HL-60/S4 treated with retinoic acid at 250 ng/mL for 4 days and 3 days (cell line): ENCODE results near the gene NOTCH4.
"Not testable (repeated sequence)": the region's sequence is repeated elsewhere in the genome, so short reads cannot be mapped to it uniquely, and the experiment has no call there.

Experiments used
- in situ Hi-C: fragments of 300-500 bp; cut with MboI; formaldehyde crosslinking; loops from 2 replicates; pipeline ENCODE4 v1.7.0; 2022; ENCODE audit warnings: low sequenced_read_pairs

NOTCH4 gene

DNA sequence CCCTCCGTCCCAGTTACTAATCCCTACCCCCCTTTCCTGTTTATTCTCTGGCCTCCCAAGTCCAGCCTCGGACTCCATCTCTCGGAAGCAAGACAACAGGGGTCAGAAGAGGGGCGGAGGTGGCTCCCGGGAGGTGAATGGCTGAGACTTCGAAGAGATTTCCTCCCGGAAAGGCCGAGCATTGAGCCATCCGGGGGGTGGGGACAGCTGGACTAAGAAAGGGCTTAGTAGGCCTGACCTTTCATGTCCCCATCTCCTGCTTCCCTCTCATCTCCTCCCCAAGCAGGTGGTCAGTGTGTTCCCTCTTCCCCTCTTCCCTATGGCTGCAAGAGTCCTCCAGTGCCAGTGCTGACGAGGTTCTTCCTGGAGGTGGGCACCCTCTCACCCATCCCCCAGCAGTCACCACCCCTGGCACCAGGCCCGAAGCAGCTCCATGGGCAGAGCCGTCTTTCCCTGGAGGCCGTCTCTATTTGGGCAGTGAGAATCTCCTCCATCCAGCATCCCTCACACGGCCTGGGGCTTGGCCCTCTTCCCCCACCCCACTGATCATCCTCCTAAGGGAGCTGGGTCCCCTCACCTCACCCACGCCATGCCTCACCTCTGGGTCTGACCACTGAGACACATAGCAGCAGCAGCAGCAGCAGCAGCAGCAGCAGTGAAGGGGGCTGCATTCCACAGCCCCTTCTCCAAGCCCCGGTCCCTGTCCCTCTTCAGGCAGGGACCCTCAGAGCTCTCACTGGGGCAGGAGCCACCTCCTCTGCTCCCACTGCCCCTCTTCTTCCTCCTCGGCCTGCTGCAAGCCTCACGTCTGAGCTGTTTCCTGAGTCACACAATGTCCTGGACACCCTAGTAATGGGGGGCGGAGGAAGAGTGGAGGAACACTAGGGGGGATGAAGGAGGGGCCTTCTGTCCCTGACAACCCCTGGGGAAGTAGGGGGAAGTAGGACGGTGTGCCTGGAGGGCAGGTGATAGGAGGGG, at the start of gene NOTCH4:
NOTCH4 (minus strand) TSS at position 810 of the 978 bp plus-strand sequence; CDS start at position 671, 139 bp downstream.
- in situ Hi-C loops: no loop called here

- in situ Hi-C loops: no loop called here
Measured at GRCh38 chr6:32271429-32271828, 47.6 kb upstream of the NOTCH4 start.

- in situ Hi-C loops: not testable (repeated sequence)
Measured at GRCh38 chr6:32268459-32268858, 44.6 kb upstream of the NOTCH4 start.

DNA sequence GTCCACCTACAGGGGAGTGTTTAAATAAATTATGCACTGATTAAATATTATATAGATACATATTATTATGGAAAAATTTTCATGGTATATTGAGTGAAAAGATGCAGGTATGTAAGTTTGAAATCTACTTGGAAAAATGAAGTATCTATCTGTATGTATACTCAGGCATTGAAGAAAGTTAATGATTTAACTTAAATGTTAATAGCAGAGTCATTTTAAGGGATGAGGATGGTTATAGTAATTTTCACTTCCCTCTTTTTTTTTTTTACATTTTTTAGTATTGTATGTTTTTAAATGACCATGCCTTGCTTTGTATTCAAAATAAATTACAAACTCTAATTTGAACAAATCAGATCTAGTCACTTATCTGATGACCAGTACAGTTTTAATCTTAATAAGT, 43.2 kb upstream of the NOTCH4 start:
- in situ Hi-C loops: no loop called here

- in situ Hi-C loops: not testable (repeated sequence)
Measured at GRCh38 chr6:32257262-32257661, 33.4 kb upstream of the NOTCH4 start.

DNA sequence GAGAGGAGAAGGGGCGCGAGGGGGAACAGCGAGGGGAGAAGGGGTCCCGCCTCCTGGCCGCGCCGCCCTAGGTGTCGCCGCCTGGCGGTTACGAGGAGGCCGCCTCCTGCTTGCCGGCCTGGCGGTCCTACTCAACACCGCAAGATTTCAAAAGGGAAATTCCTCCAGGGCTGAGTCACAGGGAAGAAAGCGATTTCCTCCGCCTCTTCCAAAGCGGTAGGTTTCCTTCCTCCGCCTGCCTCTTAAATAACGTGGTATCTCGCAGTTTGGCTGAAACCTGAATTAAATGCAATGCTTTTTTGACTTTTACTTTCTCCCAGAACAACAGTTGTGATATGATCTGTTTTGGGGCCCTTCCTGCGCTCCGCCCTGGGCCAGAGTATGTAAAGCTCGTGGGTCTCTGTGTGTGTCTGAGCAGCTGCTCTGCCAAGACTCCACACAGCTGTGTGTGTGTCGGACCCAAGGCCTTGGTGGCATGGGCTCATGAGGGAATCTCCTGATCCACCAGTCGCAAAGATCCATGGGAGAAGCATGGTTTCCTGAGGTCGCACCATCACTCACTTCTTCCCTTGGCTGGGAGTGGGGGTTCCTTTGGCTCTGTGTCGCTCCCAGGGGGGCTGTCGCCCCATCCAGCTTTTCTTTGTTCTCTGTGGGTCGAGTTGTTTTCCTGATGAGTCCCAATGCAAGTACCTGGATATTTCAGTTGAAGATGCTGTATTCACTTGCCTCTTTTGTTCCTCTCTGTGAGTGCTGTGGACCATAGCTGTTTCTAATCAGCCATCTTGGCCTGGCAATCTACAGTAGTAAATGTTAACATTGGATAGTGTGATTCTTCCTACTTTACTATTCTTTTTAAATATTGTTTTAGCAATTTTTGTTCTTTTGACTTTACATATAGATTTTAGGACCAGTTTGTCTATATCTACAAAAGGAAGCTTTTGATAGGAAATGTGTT, 31.6 kb upstream of the NOTCH4 start:
- in situ Hi-C loops: no loop called here

DNA sequence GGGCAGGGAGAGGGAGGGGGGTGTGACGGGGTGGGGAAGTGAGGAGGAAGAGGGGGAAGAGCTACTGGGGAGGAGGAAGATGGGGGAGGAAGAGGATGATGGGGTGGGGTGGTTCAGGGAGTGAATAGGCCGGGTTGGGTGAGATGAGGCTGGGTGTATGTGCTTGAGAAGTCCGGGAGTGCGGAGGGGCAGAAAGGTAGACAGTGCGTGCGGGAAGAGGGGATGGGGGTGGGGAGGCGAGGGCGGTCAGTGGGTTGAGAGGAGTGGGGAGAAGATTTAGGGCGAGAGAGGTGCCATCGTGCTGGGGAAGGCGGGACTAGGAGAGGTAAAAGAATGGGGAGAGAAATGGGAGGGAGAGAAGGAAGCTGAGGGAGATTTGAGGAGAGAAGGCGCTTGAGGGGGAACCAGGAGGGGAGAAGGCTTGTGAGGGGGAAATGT, 30.9 kb upstream of the NOTCH4 start:
- in situ Hi-C loops: no loop called here

GRCh38 chr6:32252331-32253009, 28.6 kb upstream of the NOTCH4 start:
- in situ Hi-C loops: no loop called here

- in situ Hi-C loops: no loop called here
Measured at GRCh38 chr6:32249262-32249661, 25.4 kb upstream of the NOTCH4 start.

DNA sequence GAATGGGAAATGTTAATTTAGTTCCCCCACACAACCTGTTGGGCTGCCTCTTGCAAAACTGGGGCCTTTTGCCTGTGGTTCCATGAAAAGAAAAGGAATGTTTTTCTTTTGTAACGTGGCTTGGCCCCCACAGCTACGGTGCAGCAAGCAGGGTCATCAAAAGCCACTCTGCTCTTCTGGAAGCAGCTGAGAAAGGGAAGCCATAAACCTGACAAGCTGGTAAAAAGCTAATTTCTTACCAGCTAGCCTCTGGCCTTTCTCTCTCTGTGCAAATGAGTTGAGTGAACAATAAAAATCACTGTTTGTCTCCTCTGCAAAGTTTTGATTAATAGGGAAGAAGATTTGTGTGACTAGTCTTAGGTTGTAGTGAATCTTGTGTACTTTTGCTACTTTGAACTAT, 23.5 kb upstream of the NOTCH4 start:
- in situ Hi-C loops: no loop called here

DNA sequence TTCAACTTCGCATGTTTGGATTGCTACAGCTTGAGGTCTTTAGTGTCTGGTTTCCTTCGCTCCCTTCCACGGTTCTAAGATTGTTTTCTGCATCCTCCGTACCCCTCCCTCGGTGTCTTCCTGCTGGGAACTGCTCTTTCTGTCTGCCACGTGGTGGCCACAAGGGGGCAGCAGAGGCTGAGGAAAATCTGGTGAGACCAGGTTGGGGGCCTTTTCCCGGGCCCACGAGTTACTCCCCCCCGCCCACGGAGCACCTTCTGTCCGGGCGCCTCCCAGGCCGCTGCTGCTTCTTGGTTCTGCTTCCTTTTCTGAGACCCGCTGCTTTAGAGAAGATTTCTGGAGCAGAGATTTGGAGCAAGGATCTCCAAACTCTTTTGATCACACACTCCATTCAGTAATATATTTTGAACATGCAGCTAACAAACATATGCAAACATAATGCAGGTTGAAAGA, 21.1 kb upstream of the NOTCH4 start:
- in situ Hi-C loops: no loop called here

GRCh38 chr6:32244270-32244669, 20.4 kb upstream of the NOTCH4 start:
- in situ Hi-C loops: no loop called here

GRCh38 chr6:32242318-32242813, 18.5 kb upstream of the NOTCH4 start:
- in situ Hi-C loops: not testable (repeated sequence)

DNA sequence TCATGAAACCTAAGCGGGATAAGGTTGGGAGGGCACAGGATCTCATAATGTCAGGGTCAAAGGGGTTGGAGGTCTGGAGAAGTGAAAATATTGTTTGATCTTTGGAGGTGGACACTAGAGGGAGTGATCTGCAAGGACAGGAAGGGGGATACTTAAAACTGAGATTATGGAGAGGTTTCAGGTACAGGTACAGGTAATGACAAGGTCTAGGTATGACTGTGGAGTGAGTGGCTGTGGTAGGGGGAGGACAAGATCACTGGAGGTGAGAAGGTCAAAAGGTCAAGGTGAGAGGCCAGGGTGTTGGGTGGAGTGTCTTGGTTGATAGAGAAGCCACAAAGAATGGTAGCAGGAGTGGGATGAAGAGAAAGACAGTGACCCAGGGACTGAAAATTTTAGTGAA, 16.8 kb upstream of the NOTCH4 start:
- in situ Hi-C loops: no loop called here

DNA sequence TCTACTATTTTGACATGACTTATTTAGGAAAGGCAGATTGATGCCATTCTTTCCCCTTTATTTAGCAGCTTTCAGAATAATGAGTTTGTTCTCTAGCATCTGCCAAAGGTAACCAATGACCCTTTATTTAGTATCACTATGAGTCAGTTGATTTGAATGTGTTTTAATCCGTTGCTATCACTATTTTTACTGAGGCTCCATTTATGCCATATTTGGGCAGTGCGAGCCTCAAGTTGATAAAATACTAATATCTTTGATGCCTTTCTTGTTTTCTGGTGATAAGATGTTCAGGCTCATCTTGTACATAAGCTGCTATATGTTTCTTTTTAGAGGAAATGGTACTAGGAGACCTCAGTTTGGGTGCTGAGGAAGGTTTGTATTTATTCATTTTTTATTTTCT, 15.6 kb upstream of the NOTCH4 start:
- in situ Hi-C loops: no loop called here

GRCh38 chr6:32234934-32235333, 11.1 kb upstream of the NOTCH4 start:
- in situ Hi-C loops: no loop called here

- in situ Hi-C loops: no loop called here
Measured at GRCh38 chr6:32226434-32226833, 2.6 kb upstream of the NOTCH4 start.

- in situ Hi-C loops: no loop called here
Measured at GRCh38 chr6:32224696-32225095, 829 bp upstream of the NOTCH4 start.

DNA sequence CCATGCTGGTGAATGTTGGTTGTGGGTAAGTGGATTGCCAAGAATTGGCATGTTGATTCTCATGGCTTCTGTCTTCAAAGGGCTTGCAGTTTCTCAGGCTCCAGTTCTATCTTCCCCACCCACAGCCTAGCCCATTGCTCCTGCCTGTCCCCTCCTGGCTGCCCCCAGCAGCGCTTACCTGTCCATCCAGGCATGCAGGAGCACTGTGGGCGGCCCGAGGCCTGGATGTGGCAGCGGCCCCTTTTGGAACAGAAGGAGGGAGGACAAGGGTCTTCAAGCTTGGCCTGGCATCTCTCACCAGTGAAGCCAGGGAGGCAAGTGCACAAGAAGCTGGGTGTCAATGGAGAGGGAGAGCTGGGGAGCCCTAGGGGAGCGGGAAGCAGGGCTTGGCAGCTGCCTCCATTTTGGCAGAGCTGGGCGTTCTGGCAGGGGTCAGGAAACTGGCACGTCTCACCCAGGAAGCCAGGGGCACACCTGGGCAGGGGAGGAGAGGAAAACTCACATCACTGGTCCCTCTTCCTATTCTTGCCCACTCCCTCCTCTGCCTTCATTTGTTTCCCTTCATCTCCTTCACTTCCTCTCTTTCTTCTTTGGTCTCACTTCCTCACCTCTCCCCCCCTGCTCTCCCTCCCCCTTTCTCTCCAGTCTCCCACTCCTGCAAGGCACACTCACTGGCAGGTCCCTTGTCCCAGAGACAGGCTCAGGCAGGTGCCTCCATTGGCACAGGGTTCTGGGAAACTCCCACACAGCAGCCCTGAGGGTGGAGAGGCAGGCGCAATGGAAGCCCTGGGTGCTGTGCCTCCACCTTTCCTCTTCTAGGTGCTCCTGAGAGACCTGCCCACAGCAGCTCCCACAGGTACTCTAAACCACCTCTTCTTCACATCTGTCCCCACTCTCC, 1.3 kb downstream of the NOTCH4 start:
- in situ Hi-C loops: no loop called here

- in situ Hi-C loops: no loop called here
Measured at GRCh38 chr6:32220021-32220420, 3.8 kb downstream of the NOTCH4 start.
